Heart right ventricle (tissue), 16 donors: ENCODE data around the gene DEF6. TPM values are rescaled to one million over a fixed set of nuclear protein-coding genes. Genes with fewer than 3 reads are reported as not detected.

Experiments
- ATAC-seq, 8 donors: fragments of 200-7000 bp; cut with Tn5 transposase; one replicate each; pipeline ENCODE4 v1.9.1; 2020; ENCODE audit warnings: mild to moderate bottlenecking in 8 of 8, moderate library complexity in 8 of 8, moderate number of reproducible peaks in 1 of 8
- DNase-seq, 2 donors: peaks; one replicate each; pipeline ENCODE4 v3.0.0-alpha.2; 2020
- H3K27ac ChIP-seq, 10 donors: fragments of 200-600 bp; sonication (generic) in 2 of 10; one replicate each; pipeline versions ENCODE4 v1.5.0 to v1.8.0; 2020 to 2022; ENCODE audit warnings: mild to moderate bottlenecking in 3 of 10
- H3K27me3 ChIP-seq, 7 donors: fragments of 200-600 bp; one replicate each; pipeline ENCODE4 v1.8.0; 2021 to 2022; ENCODE audit warnings: mild to moderate bottlenecking in 2 of 7
- H3K36me3 ChIP-seq, 9 donors: fragments of 200-600 bp; sonication (generic) in 1 of 9; one replicate each; pipeline versions ENCODE4 v1.5.0 to v1.8.0; 2020 to 2022; ENCODE audit warnings: mild to moderate bottlenecking in 2 of 9
- H3K4me1 ChIP-seq, 9 donors: fragments of 200-600 bp; sonication (generic) in 1 of 9; one replicate each; pipeline versions ENCODE4 v1.5.0 to v1.8.0; 2020 to 2022; ENCODE audit warnings: mild to moderate bottlenecking in 4 of 9
- H3K4me3 ChIP-seq, 10 donors: fragments of 200-600 bp; sonication (generic) in 2 of 10; one replicate each; pipeline versions ENCODE4 v1.5.0 to v1.8.0; 2020 to 2022; ENCODE audit warnings: mild to moderate bottlenecking in 7 of 10, moderate library complexity in 2 of 10
- H3K9me3 ChIP-seq, 11 donors: fragments of 200-600 bp in 10 of 11; sonication (generic) in 2 of 11; one replicate each; pipeline versions ENCODE4 v1.5.0 to v1.8.0; 2013 to 2022; ENCODE audit warnings: mild to moderate bottlenecking in 2 of 11, control low read depth in 1 of 11, moderate library complexity in 1 of 11
- WGBS, 2 donors: extraction: QIAGEN DNeasy Blood & Tissue Kit; methylation state at CpG; one replicate each; pipeline ENCODE4 v1.1.7; 2013; ENCODE audit warnings: inconsistent platforms in 1 of 2; 5-methylcytosine and 5-hydroxymethylcytosine counted together
- intact Hi-C, 10 donors: fragments of 100-400 bp; cut with DNase I; formaldehyde crosslinking; loops; one replicate each; pipeline versions ENCODE4 v1.11.1 to v1.14.2; 2022
- polyA plus RNA-seq, 2 donors: library from polyadenylated mRNA; stranded (reverse); fragments of 200-250 nt; gene quantifications; one replicate each; pipeline ENCODE4 v1.2.3, GENCODE V29; 2013
- total RNA-seq, 10 donors: library from RNA; stranded (reverse); fragmentation: NEBNext Ultra II Directional in 3 of 10; extraction: Animal tissue kit (Norgen Biotek cat#: 25700) in 3 of 10; gene quantifications; one replicate each; pipeline versions ENCODE4 v1.2.1 to v1.2.4, GENCODE V29; 2021 to 2023
- TF ChIP-seq, protein P1 (sequence below), 9 donors: fragments of 200-600 bp; sonication (generic) in 2 of 9; IDR thresholded peaks; one replicate each; pipeline versions ENCODE4 v1.5.0 to v1.8.0; 2021 to 2022; ENCODE audit warnings: antibody characterized with exemption in 9 of 9, mild to moderate bottlenecking in 5 of 9, moderate library complexity in 1 of 9
- donor health status: Arrhythmogenic right ventricular cardiomyopathy.
- donor health status: ischemic (EF 13 %, LVEDD 7.1; RV severe dilation, severe dysfunction).
- donor health status: healthy with polysubstance abuse.
- donor health status: DM: no; HTN: yes; CAD: no.
- donor health status: DM: no; HTN: no; CAD: no.
- donor health status: ischemic (EF 25% LVEDD 6.9; RV normal size, moderate dysfunction).
- donor health status: ischemic (EF 25% LVEDD 5.7; RV mildly dilated, moderate dysfunction).
- donor health status: healthy.
- donor health status: DM: yes; HTN: yes; CAD: no.
- donor health status: Ischemic cardiomyopathy.
- donor health status: ischemic (EF 35%, LVEDD 5.7; RV mildly dilated, moderate dysfunction).
- donor health status: nonischemic (EF 11% LVEDD 7.7; RV severe dilation, severe dysfunction).
- donor health status: DM: yes; HTN: yes; CAD: no.
- donor health status: PGD.
- donor health status: ischemic (EF 29% LVEDD 5.4; RV normal size, mild dysfunction).
- donor health status: nonischemic (EF 23%, LVEDD 6.1; RV moderate dilation, normal function).

DEF6 gene
- total and polyA plus RNA-seq, 12 donors, result 0.62 to 8.8 (median 0.99) TPM

DNA sequence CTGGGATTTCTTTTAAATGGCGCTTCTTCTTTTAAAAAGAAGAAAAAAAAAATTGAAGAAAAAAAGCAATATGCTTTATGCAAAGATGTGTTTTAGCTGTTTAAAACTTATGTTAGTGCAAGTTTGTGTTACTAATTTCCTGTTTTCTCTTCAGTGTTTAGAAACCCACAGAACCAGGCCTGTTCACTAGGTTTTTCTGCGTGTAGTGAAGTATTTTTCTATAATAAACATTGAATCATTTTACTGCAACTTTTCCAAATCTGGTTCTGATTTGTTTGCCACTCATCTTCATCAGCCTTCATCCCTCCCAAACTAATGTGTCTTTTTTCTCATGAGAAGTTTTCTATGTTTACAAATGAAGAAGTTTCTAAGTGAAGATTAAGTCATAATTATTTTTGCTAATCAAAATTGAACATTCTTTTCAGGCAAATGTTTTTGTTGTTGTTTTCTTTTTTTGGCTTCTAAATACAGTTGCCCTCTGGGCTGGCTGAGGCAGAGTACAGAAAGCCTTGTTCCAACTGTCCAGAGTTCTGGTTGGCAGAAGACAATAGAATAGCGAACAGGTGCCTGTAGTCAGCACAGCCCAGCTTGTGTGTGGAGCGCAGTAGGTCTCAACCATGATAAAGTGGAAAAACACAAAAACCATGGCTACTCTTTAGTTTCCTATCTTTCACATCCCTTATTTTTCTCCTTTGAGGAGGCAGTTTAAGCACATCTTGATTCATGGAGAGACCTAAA, 23.6 kb upstream of the DEF6 start:
- WGBS, 2 donors, result 83 to 90% methylated on average over 4 of the region's 4 CpGs
- TF ChIP-seq, protein P1, sequence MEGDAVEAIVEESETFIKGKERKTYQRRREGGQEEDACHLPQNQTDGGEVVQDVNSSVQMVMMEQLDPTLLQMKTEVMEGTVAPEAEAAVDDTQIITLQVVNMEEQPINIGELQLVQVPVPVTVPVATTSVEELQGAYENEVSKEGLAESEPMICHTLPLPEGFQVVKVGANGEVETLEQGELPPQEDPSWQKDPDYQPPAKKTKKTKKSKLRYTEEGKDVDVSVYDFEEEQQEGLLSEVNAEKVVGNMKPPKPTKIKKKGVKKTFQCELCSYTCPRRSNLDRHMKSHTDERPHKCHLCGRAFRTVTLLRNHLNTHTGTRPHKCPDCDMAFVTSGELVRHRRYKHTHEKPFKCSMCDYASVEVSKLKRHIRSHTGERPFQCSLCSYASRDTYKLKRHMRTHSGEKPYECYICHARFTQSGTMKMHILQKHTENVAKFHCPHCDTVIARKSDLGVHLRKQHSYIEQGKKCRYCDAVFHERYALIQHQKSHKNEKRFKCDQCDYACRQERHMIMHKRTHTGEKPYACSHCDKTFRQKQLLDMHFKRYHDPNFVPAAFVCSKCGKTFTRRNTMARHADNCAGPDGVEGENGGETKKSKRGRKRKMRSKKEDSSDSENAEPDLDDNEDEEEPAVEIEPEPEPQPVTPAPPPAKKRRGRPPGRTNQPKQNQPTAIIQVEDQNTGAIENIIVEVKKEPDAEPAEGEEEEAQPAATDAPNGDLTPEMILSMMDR (IDR thresholded peaks at IDR 0.05), result no peak
- ATAC-seq, result peak in 1 of 8 donors; percentile 57
- intact Hi-C loops, result no loop called here
- no peak overlapping the region for H3K4me3 ChIP-seq
- H3K4me1 ChIP-seq, result peaks cover 7 to 32% (median 21%) of the 10 kb centered on the region in 9 donors
- DNase-seq, result no peak
- H3K9me3 ChIP-seq, result no peaks in the 10 kb centered on the region
- no peaks in the 10 kb centered on the region for H3K27me3 ChIP-seq
- peaks cover 0 to 24% (median 0%) of the 10 kb centered on the region in 9 donors for H3K36me3 ChIP-seq
- H3K27ac ChIP-seq, result peak overlapping the region in 4 of 10 donors; percentile 46 to 72 (median 66)

DNA sequence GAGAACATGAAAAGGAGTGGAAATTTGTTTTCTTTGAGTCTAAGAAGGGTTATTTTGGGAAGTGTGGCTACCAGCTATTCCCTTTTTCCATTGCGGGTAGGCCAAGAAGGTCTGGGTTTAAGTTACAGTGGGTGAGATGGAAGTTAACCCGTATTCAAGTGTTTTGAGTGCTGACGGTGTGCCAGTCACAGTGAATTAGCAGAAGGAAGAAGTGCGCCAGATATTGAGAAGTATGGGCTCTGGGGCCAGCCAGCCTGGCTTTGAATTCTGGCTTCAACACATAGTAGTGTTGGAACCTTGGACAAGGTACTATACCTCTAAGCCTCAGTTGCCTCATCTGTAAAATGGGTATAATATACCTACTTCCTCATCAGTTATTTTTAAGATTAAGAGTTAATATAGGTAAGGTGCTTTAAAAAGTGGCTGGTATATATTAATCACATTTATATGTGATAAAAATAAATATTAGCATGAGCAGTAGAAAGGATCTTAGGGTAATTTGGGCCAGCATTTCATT, 21.8 kb upstream of the DEF6 start:
- no peaks in the 10 kb centered on the region for H3K27me3 ChIP-seq
- peak overlapping the region in 9 of 10 donors; percentile 38 to 72 (median 63) for H3K27ac ChIP-seq
- WGBS, 2 donors, result 71 to 82% methylated on average over 4 of the region's 4 CpGs
- peak in 2 of 8 donors; percentile 12 to 16 for ATAC-seq
- intact Hi-C loops, result no loop called here
- H3K4me3 ChIP-seq, result no peak overlapping the region
- peaks cover 7 to 35% (median 24%) of the 10 kb centered on the region in 9 donors for H3K4me1 ChIP-seq
- TF ChIP-seq, protein P1 (IDR thresholded peaks at IDR 0.05), result no peak
- DNase-seq, result no peak
- peaks cover 0 to 14% (median 0%) of the 10 kb centered on the region in 9 donors for H3K36me3 ChIP-seq
- H3K9me3 ChIP-seq, result no peaks in the 10 kb centered on the region

DNA sequence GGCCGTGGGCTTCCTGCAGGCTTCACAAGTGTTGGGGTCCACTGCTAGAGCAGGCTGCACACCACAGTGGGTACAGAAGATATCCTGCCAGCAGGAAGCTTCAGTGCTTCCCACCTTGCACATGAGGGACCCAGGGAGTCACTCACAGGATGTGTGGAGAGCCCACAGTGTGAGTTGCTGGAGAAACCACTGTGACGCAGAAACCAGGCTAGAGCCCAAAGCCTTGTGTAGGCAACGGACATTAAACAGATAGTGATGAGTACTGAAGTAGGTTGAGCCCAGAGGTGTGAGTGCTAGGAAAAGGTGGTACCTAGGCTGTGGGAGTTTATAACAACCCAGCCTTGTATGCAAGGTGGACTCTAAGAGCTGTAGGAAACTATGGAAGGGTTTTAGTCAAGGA, 18.9 kb upstream of the DEF6 start:
- H3K4me1 ChIP-seq, result peaks cover 7 to 45% (median 29%) of the 10 kb centered on the region in 9 donors
- peak in 3 of 8 donors; percentile 38 to 56 (median 47) for ATAC-seq
- 74 to 85% methylated on average over 3 of the region's 3 CpGs for WGBS, 2 donors

DNA sequence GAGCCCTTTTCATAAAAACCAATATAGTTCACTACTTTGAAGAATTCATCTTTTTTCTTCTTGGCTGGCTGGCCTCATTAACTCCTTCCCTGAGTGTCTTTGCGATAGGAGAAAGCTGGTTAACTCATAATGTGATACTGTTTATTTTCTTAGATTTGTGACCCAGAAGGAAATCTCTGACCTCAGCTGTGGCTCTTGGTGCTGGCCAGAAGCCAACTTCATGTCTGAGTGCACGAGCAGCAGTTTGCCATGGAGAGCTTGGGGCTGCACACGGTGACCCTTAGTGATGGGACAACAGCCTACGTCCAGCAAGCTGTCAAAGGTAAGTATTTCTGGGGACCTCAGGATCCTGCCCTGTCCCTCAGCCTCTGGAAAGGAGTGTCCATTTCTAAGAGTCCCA, 16.7 kb upstream of the DEF6 start:
- H3K9me3 ChIP-seq, result no peaks in the 10 kb centered on the region
- TF ChIP-seq, protein P1 (IDR thresholded peaks at IDR 0.05), result no peak
- H3K36me3 ChIP-seq, result peaks cover 0 to 53% (median 36%) of the 10 kb centered on the region in 9 donors
- no peak overlapping the region for H3K4me3 ChIP-seq
- DNase-seq (no peak), ATAC-seq (peak in 1 of 8 donors; percentile 25)
- peaks cover 0 to 23% (median 11%) of the 10 kb centered on the region in 9 donors for H3K4me1 ChIP-seq
- WGBS, 2 donors, result 39 to 51% methylated on average over 4 of the region's 4 CpGs
- intact Hi-C loops, result no loop called here
- no peaks in the 10 kb centered on the region for H3K27me3 ChIP-seq
- no peak overlapping the region for H3K27ac ChIP-seq

More for the DNA sequence above, 18.9 kb upstream of the DEF6 start:
- intact Hi-C loops, result no loop called here
- Histone ChIP-seq H3K27ac (no peak overlapping the region), H3K27me3 (no peaks in the 10 kb centered on the region), H3K4me3 (no peak overlapping the region), H3K9me3 (no peaks in the 10 kb centered on the region), H3K36me3 (peaks cover 0 to 31% (median 18%) of the 10 kb centered on the region in 9 donors)
- TF ChIP-seq, protein P1 (IDR thresholded peaks at IDR 0.05), result no peak
- no peak for DNase-seq
